Suprapubic skin (tissue), 4 donors: Measurements from ENCODE around the gene P2RX6. TPM values are rescaled to one million over a fixed set of nuclear protein-coding genes. Genes with fewer than 3 reads are reported as not detected.
"Not testable (repeated sequence)": the region's sequence is repeated elsewhere in the genome, so short reads cannot be mapped to it uniquely, and the experiment has no call there.

Experiments used
- DNase-seq, 2 donors: peaks; one replicate each; pipeline ENCODE4 v3.0.0-alpha.2; 2019; ENCODE audit warnings: low spot score in 2 of 2
- H3K27ac ChIP-seq: fragments of 200-600 bp; sonication (generic); one replicate; pipeline ENCODE4 v1.5.1; 2019
- H3K27me3 ChIP-seq: fragments of 200-600 bp; sonication (generic); one replicate; pipeline ENCODE4 v1.5.1; 2019
- H3K36me3 ChIP-seq: fragments of 200-600 bp; sonication (generic); one replicate; pipeline ENCODE4 v1.5.1; 2019
- H3K4me1 ChIP-seq: fragments of 200-600 bp; sonication (generic); one replicate; pipeline ENCODE4 v1.5.1; 2019
- H3K4me3 ChIP-seq: fragments of 200-600 bp; sonication (generic); one replicate; pipeline ENCODE4 v1.5.1; 2019; ENCODE audit warnings: mild to moderate bottlenecking
- H3K9me3 ChIP-seq: fragments of 200-600 bp; sonication (generic); one replicate; pipeline ENCODE4 v1.5.1; 2019
- EP300 ChIP-seq: sonication (generic); formaldehyde crosslinking; IDR thresholded peaks from one replicate; pipeline ENCODE4 v1.6.1; 2017; ENCODE audit warnings: antibody characterized with exemption
- POLR2A ChIP-seq, 2 donors: fragments of 450-650 bp; IDR thresholded peaks; one replicate each; pipeline ENCODE4 v1.6.1; 2017; ENCODE audit warnings: antibody characterized with exemption in 2 of 2, mild to moderate bottlenecking in 2 of 2, moderate library complexity in 2 of 2
- POLR2AphosphoS5 ChIP-seq, 3 donors: sonication (generic); formaldehyde crosslinking; IDR thresholded peaks; one replicate each; pipeline ENCODE4 v1.6.1; 2017; ENCODE audit warnings: antibody characterized with exemption in 3 of 3
- WGBS: methylation state at CpG from one replicate; pipeline ENCODE4 v1.1.5; 2018; 5-methylcytosine and 5-hydroxymethylcytosine counted together
- total RNA-seq, 4 donors: library from RNA; depleted of rRNA; stranded (reverse); fragments of >200 nt; gene quantifications; one replicate each; pipeline ENCODE4 v1.1.0, GENCODE V29; 2016
- TF ChIP-seq, protein P1 (sequence below), 2 donors: fragments of 200-600 bp in 1 of 2; fragments of 450-650 bp in 1 of 2; sonication (generic) in 1 of 2; IDR thresholded peaks; one replicate each; pipeline ENCODE4 v1.5.1; 2016 to 2019; ENCODE audit warnings: antibody characterized with exemption in 2 of 2, mild to moderate bottlenecking in 1 of 2, moderate library complexity in 1 of 2

Gene P2RX6
- total RNA-seq, 4 donors from 2014 or later, result 0.21 to 3.1 (median 1.0) TPM

- no peak for DNase-seq
- WGBS, result 78% methylated on average over 7 of the region's 7 CpGs
- no peak for TF ChIP-seq POLR2AphosphoS5 (IDR thresholded peaks at IDR 0.05)
- TF ChIP-seq, protein P1, sequence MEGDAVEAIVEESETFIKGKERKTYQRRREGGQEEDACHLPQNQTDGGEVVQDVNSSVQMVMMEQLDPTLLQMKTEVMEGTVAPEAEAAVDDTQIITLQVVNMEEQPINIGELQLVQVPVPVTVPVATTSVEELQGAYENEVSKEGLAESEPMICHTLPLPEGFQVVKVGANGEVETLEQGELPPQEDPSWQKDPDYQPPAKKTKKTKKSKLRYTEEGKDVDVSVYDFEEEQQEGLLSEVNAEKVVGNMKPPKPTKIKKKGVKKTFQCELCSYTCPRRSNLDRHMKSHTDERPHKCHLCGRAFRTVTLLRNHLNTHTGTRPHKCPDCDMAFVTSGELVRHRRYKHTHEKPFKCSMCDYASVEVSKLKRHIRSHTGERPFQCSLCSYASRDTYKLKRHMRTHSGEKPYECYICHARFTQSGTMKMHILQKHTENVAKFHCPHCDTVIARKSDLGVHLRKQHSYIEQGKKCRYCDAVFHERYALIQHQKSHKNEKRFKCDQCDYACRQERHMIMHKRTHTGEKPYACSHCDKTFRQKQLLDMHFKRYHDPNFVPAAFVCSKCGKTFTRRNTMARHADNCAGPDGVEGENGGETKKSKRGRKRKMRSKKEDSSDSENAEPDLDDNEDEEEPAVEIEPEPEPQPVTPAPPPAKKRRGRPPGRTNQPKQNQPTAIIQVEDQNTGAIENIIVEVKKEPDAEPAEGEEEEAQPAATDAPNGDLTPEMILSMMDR (IDR thresholded peaks at IDR 0.05), result no peak
- no peak for TF ChIP-seq POLR2A (IDR thresholded peaks at IDR 0.05)
- no peak for TF ChIP-seq EP300
These were observed 46.5 kb upstream of the P2RX6 start for GRCh38 chr22:20968281-20968977.

DNA sequence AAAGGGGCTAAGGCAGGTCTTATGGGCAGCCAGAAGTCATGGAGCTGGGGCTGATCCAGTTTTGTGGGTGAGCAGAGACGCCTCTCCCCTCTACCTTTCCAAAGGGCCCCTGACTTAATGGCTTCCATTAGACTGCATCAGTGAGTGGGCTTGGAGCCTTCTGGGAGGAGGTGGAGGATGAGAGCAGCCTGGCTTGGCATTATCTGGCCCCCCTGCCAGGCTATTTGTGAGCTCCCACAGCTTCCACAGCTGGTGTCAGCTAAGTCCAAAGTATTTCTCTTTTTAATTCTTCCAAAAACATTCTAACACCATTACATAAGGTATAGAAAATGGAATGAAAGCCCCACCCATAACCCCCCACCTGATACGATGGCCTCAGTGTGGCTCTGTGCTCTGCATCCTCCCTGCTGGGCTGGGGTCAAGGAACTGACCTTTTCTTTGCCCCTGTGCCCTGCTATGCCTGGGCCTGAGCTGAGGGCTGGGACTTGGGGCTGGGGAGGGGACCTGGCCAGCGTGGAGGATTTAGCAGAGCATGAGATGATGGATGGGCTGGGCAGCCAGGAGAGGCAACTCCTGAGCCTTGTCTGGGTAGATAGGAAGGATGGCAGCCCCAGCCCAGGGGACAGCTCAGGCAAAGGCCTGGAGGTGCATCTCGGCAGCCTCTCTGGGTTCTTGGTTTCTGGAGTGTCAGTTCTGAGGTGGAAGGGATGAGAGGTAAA is 43.9 kb upstream of the P2RX6 start:
- TF ChIP-seq, protein P1 (IDR thresholded peaks at IDR 0.05), result no peak
- TF ChIP-seq POLR2AphosphoS5 (IDR thresholded peaks at IDR 0.05), result no peak
- TF ChIP-seq POLR2A (IDR thresholded peaks at IDR 0.05), result no peak
- TF ChIP-seq EP300, result no peak
- peaks cover 4% of the 10 kb centered on the region for H3K4me1 ChIP-seq
- DNase-seq, result no peak
- no peaks in the 10 kb centered on the region for H3K36me3 ChIP-seq
- H3K4me3 ChIP-seq, result no peak overlapping the region
- no peaks in the 10 kb centered on the region for H3K27me3 ChIP-seq
- no peak overlapping the region for H3K27ac ChIP-seq
- H3K9me3 ChIP-seq, result no peaks in the 10 kb centered on the region
- WGBS, result 36% methylated on average over 4 of the region's 4 CpGs

More at GRCh38 chr22:20968281-20968977, 46.5 kb upstream of the P2RX6 start:
- Histone ChIP-seq H3K36me3 (no peaks in the 10 kb centered on the region), H3K4me3 (no peak overlapping the region), H3K4me1 (peaks cover 15% of the 10 kb centered on the region), H3K27ac (no peak overlapping the region), H3K27me3 (no peaks in the 10 kb centered on the region), H3K9me3 (no peaks in the 10 kb centered on the region)

- not testable (repeated sequence) for H3K4me1 ChIP-seq, H3K27ac ChIP-seq, H3K4me3 ChIP-seq, H3K36me3 ChIP-seq, DNase-seq, H3K27me3 ChIP-seq, H3K9me3 ChIP-seq
- WGBS, result 88% methylated on average over 11 of the region's 11 CpGs
These were observed 42.8 kb upstream of the P2RX6 start for GRCh38 chr22:20972014-20972694.

- TF ChIP-seq, protein P1 (IDR thresholded peaks at IDR 0.05), result no peak
- TF ChIP-seq EP300 (no peak), POLR2A (IDR thresholded peaks at IDR 0.05) (no peak)
- DNase-seq, result no peak
- Histone ChIP-seq H3K27me3 (no peaks in the 10 kb centered on the region), H3K27ac (no peak overlapping the region), H3K4me3 (no peak overlapping the region), H3K9me3 (no peaks in the 10 kb centered on the region), H3K36me3 (no peaks in the 10 kb centered on the region), H3K4me1 (no peaks in the 10 kb centered on the region)
- WGBS, result 66% methylated on average over 10 of the region's 21 CpGs
These were observed 41.9 kb upstream of the P2RX6 start for GRCh38 chr22:20972933-20973577.

GRCh38 chr22:20973634-20974286 is 41.2 kb upstream of the P2RX6 start:
- Histone ChIP-seq H3K27ac (no peak overlapping the region), H3K36me3 (no peaks in the 10 kb centered on the region), H3K27me3 (no peaks in the 10 kb centered on the region), H3K4me1 (no peaks in the 10 kb centered on the region), H3K9me3 (no peaks in the 10 kb centered on the region), H3K4me3 (no peak overlapping the region)
- no peak for DNase-seq
- TF ChIP-seq POLR2AphosphoS5 (IDR thresholded peaks at IDR 0.05), result no peak
- TF ChIP-seq, protein P1 (IDR thresholded peaks at IDR 0.05), result no peak
- no peak for TF ChIP-seq POLR2A (IDR thresholded peaks at IDR 0.05)
- no peak for TF ChIP-seq EP300
- 80% methylated on average over 4 of the region's 21 CpGs for WGBS
